Measurements from ENCODE around the gene FGGY. TPM values are rescaled to one million over a fixed set of nuclear protein-coding genes. Genes with fewer than 3 reads are reported as not detected.

Gene FGGY
- total RNA-seq, 2 donors from 2014 or later, result 16.0 to 21.8 TPM

- TF ChIP-seq CTCF (IDR thresholded peaks at IDR 0.05), result no peak
- H3K27me3 ChIP-seq, result no peaks in the 10 kb centered on the region
- no peak overlapping the region for H3K4me3 ChIP-seq
- H3K9me3 ChIP-seq, result no peaks in the 10 kb centered on the region
- no peak for DNase-seq (ENCODE audit: low spot score)
- peaks cover 0 to 14% of the 10 kb centered on the region in 2 donors for H3K4me1 ChIP-seq
- H3K27ac ChIP-seq, result no peak overlapping the region
- H3K36me3 ChIP-seq, result no peaks in the 10 kb centered on the region
Observed at GRCh38 chr1:59761443-59761842, 464.5 kb downstream of the FGGY start.

- TF ChIP-seq CTCF (IDR thresholded peaks at IDR 0.05), result no peak
- peaks cover 0 to 14% of the 10 kb centered on the region in 2 donors for H3K4me1 ChIP-seq
- H3K36me3 ChIP-seq, result no peaks in the 10 kb centered on the region
- no peak overlapping the region for H3K4me3 ChIP-seq
- H3K9me3 ChIP-seq, result no peaks in the 10 kb centered on the region
- DNase-seq (ENCODE audit: low spot score), result no peak
- H3K27me3 ChIP-seq, result no peaks in the 10 kb centered on the region
- no peak overlapping the region for H3K27ac ChIP-seq
Observed at GRCh38 chr1:59763418-59763817, 466.5 kb downstream of the FGGY start.

- no peak for DNase-seq (ENCODE audit: low spot score)
- Histone ChIP-seq H3K4me1 (no peaks in the 10 kb centered on the region), H3K27ac (no peak overlapping the region), H3K36me3 (no peaks in the 10 kb centered on the region), H3K27me3 (no peaks in the 10 kb centered on the region), H3K9me3 (no peaks in the 10 kb centered on the region), H3K4me3 (no peak overlapping the region)
- TF ChIP-seq CTCF (IDR thresholded peaks at IDR 0.05), result no peak
Observed at GRCh38 chr1:59765011-59765730, 468.3 kb downstream of the FGGY start.

GRCh38 chr1:59766227-59766855 is 469.4 kb downstream of the FGGY start:
- no peak overlapping the region for H3K4me3 ChIP-seq
- DNase-seq (ENCODE audit: low spot score), result no peak
- H3K27me3 ChIP-seq, result no peaks in the 10 kb centered on the region
- H3K36me3 ChIP-seq, result no peaks in the 10 kb centered on the region
- no peak for TF ChIP-seq CTCF (IDR thresholded peaks at IDR 0.05)
- H3K4me1 ChIP-seq, result no peaks in the 10 kb centered on the region
- H3K27ac ChIP-seq, result no peak overlapping the region
- H3K9me3 ChIP-seq, result no peaks in the 10 kb centered on the region

- H3K4me1 ChIP-seq, result no peaks in the 10 kb centered on the region
Observed at GRCh38 chr1:59767119-59767518, 470.2 kb downstream of the FGGY start.

More at GRCh38 chr1:59767119-59767518, 470.2 kb downstream of the FGGY start:
- no peak for TF ChIP-seq CTCF (IDR thresholded peaks at IDR 0.05)
- no peaks in the 10 kb centered on the region for H3K9me3 ChIP-seq
- H3K27me3 ChIP-seq, result no peaks in the 10 kb centered on the region
- H3K36me3 ChIP-seq, result no peaks in the 10 kb centered on the region
- H3K27ac ChIP-seq, result no peak overlapping the region
- H3K4me3 ChIP-seq, result no peak overlapping the region
- no peak for DNase-seq (ENCODE audit: low spot score)
